Suprapubic skin (tissue), 4 donors: ENCODE measurements around the gene TMEM192.

Experiments
- EP300 ChIP-seq: sonication (generic); formaldehyde crosslinking; IDR thresholded peaks from one replicate; pipeline ENCODE4 v1.6.1; 2017; ENCODE audit warnings: antibody characterized with exemption
- POLR2A ChIP-seq, 2 donors: fragments of 450-650 bp; IDR thresholded peaks; one replicate each; pipeline ENCODE4 v1.6.1; 2017; ENCODE audit warnings: antibody characterized with exemption in 2 of 2, mild to moderate bottlenecking in 2 of 2, moderate library complexity in 2 of 2
- POLR2AphosphoS5 ChIP-seq, 3 donors: sonication (generic); formaldehyde crosslinking; IDR thresholded peaks; one replicate each; pipeline ENCODE4 v1.6.1; 2017; ENCODE audit warnings: antibody characterized with exemption in 3 of 3
- TF ChIP-seq, protein P1 (sequence below), 2 donors: fragments of 200-600 bp in 1 of 2; fragments of 450-650 bp in 1 of 2; sonication (generic) in 1 of 2; IDR thresholded peaks; one replicate each; pipeline ENCODE4 v1.5.1; 2016 to 2019; ENCODE audit warnings: antibody characterized with exemption in 2 of 2, mild to moderate bottlenecking in 1 of 2, moderate library complexity in 1 of 2

DNA sequence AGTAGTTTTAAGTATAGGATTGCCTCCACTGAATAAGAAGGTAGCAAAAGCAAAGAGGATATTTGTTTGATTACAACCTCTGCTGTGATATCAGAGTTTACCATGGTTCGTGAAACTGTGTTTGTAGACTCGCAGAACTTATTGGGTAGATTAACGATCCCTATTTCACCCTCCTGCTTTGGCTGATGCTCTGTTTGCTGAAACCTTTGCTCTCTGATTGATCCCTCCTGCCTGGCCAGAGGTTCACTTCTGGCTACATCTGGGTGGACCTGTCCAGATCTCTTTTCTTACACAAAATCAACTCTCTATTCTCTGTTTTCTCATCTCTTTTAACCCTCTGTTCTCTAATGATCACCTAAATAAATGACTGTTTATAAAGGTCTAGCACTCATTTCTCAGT, 37.9 kb upstream of the TMEM192 start:
- TF ChIP-seq, protein P1, sequence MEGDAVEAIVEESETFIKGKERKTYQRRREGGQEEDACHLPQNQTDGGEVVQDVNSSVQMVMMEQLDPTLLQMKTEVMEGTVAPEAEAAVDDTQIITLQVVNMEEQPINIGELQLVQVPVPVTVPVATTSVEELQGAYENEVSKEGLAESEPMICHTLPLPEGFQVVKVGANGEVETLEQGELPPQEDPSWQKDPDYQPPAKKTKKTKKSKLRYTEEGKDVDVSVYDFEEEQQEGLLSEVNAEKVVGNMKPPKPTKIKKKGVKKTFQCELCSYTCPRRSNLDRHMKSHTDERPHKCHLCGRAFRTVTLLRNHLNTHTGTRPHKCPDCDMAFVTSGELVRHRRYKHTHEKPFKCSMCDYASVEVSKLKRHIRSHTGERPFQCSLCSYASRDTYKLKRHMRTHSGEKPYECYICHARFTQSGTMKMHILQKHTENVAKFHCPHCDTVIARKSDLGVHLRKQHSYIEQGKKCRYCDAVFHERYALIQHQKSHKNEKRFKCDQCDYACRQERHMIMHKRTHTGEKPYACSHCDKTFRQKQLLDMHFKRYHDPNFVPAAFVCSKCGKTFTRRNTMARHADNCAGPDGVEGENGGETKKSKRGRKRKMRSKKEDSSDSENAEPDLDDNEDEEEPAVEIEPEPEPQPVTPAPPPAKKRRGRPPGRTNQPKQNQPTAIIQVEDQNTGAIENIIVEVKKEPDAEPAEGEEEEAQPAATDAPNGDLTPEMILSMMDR (IDR thresholded peaks at IDR 0.05) = no peak
- TF ChIP-seq POLR2A (IDR thresholded peaks at IDR 0.05) (no peak), EP300 (no peak), POLR2AphosphoS5 (IDR thresholded peaks at IDR 0.05) (no peak)
